HL-60 (cell line): ENCODE data around the gene PRLR.

Experiments used
- POLR2AphosphoS5 ChIP-seq: IDR thresholded peaks from 2 replicates; pipeline ENCODE4 v1.6.1; 2012; ENCODE audit warnings: low read depth
- TF ChIP-seq, protein P1 (sequence below): IDR thresholded peaks from one replicate; pipeline ENCODE4 v1.5.1; 2011; ENCODE audit warnings: low read length, control low read depth, inconsistent platforms; ENCODE audit not compliant: insufficient read depth
- TF ChIP-seq, protein P2 (sequence below): IDR thresholded peaks from 2 replicates; pipeline ENCODE4 v1.6.1; 2012; ENCODE audit warnings: low read depth; ENCODE audit not compliant: insufficient replicate concordance

DNA sequence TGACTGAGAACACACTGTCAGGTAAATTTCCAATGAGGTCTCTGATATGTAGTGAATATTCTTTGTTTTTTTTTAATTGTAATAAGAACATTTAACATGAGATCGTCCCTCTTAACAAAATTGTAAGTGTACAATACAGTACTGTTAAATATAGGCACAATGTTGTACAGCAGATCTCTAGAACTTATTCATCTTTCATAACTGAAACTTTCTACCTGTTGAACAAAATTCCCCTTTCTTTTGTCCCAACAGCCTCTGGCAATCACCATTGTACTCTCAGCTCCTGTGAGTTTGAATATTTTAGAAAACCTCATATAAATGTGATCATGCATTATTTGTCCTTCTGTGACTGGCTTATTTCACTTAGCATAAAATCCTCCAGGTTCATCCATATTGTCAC lies 10.6 kb upstream of the PRLR start:
- TF ChIP-seq, protein P1, sequence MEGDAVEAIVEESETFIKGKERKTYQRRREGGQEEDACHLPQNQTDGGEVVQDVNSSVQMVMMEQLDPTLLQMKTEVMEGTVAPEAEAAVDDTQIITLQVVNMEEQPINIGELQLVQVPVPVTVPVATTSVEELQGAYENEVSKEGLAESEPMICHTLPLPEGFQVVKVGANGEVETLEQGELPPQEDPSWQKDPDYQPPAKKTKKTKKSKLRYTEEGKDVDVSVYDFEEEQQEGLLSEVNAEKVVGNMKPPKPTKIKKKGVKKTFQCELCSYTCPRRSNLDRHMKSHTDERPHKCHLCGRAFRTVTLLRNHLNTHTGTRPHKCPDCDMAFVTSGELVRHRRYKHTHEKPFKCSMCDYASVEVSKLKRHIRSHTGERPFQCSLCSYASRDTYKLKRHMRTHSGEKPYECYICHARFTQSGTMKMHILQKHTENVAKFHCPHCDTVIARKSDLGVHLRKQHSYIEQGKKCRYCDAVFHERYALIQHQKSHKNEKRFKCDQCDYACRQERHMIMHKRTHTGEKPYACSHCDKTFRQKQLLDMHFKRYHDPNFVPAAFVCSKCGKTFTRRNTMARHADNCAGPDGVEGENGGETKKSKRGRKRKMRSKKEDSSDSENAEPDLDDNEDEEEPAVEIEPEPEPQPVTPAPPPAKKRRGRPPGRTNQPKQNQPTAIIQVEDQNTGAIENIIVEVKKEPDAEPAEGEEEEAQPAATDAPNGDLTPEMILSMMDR = no peak
- no peak for TF ChIP-seq POLR2AphosphoS5
- TF ChIP-seq, protein P2, sequence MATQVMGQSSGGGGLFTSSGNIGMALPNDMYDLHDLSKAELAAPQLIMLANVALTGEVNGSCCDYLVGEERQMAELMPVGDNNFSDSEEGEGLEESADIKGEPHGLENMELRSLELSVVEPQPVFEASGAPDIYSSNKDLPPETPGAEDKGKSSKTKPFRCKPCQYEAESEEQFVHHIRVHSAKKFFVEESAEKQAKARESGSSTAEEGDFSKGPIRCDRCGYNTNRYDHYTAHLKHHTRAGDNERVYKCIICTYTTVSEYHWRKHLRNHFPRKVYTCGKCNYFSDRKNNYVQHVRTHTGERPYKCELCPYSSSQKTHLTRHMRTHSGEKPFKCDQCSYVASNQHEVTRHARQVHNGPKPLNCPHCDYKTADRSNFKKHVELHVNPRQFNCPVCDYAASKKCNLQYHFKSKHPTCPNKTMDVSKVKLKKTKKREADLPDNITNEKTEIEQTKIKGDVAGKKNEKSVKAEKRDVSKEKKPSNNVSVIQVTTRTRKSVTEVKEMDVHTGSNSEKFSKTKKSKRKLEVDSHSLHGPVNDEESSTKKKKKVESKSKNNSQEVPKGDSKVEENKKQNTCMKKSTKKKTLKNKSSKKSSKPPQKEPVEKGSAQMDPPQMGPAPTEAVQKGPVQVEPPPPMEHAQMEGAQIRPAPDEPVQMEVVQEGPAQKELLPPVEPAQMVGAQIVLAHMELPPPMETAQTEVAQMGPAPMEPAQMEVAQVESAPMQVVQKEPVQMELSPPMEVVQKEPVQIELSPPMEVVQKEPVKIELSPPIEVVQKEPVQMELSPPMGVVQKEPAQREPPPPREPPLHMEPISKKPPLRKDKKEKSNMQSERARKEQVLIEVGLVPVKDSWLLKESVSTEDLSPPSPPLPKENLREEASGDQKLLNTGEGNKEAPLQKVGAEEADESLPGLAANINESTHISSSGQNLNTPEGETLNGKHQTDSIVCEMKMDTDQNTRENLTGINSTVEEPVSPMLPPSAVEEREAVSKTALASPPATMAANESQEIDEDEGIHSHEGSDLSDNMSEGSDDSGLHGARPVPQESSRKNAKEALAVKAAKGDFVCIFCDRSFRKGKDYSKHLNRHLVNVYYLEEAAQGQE = no peak
